AG04450 (cell line): ENCODE measurements around the gene HSD17B1. TPM values are rescaled to one million over a fixed set of nuclear protein-coding genes. Genes with fewer than 3 reads are reported as not detected.
A peak's percentile ranks its signal among the peaks of the same experiment; 100 is the strongest.
"Not testable (repeated sequence)": the region's sequence is repeated elsewhere in the genome, so short reads cannot be mapped to it uniquely, and the experiment has no call there.

ENCODE experiments used
- CTCF ChIA-PET: fragments of 300-600, 350-600 bp; formaldehyde crosslinking; extraction: SDS; loops from one replicate; lab custom pipeline; 2022; ENCODE audit warnings: antibody characterized with exemption, inconsistent platforms; lab: Charles Lee
- POLR2A ChIA-PET: fragments of 350-600 bp; formaldehyde crosslinking; extraction: SDS; loops from one replicate; lab custom pipeline; 2021; ENCODE audit warnings: antibody characterized with exemption, inconsistent platforms; lab: Yijun Ruan, JAX
- DNase-seq: peaks from one replicate; pipeline ENCODE4 v3.0.0-alpha.2; 2011; ENCODE audit warnings: low read depth, low spot score
- H3K27ac ChIP-seq: one replicate; pipeline ENCODE4 v1.5.1; 2012; ENCODE audit warnings: low read depth, low read length, control low read depth
- H3K27me3 ChIP-seq: one replicate; pipeline ENCODE4 v1.6.0; 2012; ENCODE audit warnings: low read length; ENCODE audit not compliant: control insufficient read depth, insufficient read depth
- H3K4me3 ChIP-seq: 2 replicates; pipeline ENCODE4 v1.5.1; 2011; ENCODE audit warnings: mild to moderate bottlenecking, low read depth, low read length, control low read depth
- H3K9me3 ChIP-seq: 2 replicates; pipeline ENCODE4 v1.5.1; 2012; ENCODE audit warnings: low read length; ENCODE audit not compliant: control insufficient read depth, insufficient read depth
- CTCF ChIP-seq: IDR thresholded peaks from 2 replicates; pipeline ENCODE4 v1.5.1; 2011; ENCODE audit warnings: low read depth, low read length, control low read depth, inconsistent platforms
- polyA plus RNA-seq: library from polyadenylated mRNA; depleted of rRNA; stranded (reverse); fragments of >200 nt; gene quantifications from 2 replicates; pipeline ENCODE4 v1.2.3, GENCODE V29; 2011

Gene HSD17B1
- polyA plus RNA-seq, 1 experiment: 0.87 TPM

GRCh38 chr17:42555961-42556617 is 3.4 kb downstream of the HSD17B1 start:
- H3K27me3 ChIP-seq, H3K4me3 ChIP-seq, CTCF ChIA-PET, H3K27ac ChIP-seq, POLR2A ChIA-PET, H3K9me3 ChIP-seq, DNase-seq: not testable (repeated sequence)
- TF ChIP-seq CTCF: 0 out of 2 replicates have a peak, but pooled peaks have one; percentile 12

DNA sequence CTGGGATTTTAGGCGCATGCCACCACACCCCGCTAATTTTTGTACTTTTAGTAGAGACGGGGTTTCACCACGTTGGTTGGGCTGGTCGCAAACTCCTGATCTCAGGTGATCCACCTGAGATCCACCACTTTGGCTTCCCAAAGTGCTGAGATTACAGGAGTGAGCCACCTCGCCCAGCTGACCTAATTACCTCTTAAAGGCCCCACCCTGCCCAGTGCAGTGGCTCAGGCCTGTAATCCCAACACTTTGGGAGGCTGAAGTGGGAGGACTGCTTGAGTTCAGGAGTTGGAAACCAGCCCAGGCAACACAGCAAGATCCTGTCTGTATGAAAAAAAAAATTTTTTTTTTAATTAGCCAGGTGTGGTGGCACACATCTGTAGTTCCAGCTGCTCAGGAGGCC is 6.4 kb downstream of the HSD17B1 start:
- TF ChIP-seq CTCF: no peak
- ChIA-PET POLR2A (no interaction called here), CTCF (interaction anchor here (0.7 kb wide), 1 partner anchor 130 kb away, joined by 3 read pairs; no protein-coding TSS in a partner anchor)
- Histone ChIP-seq H3K4me3 (no peak overlapping the region), H3K9me3 (no peaks in the 10 kb centered on the region; the same call in 1 of the 2 replicates), H3K27me3 (no peaks in the 10 kb centered on the region), H3K27ac (no peak overlapping the region)
- DNase-seq: no peak

DNA sequence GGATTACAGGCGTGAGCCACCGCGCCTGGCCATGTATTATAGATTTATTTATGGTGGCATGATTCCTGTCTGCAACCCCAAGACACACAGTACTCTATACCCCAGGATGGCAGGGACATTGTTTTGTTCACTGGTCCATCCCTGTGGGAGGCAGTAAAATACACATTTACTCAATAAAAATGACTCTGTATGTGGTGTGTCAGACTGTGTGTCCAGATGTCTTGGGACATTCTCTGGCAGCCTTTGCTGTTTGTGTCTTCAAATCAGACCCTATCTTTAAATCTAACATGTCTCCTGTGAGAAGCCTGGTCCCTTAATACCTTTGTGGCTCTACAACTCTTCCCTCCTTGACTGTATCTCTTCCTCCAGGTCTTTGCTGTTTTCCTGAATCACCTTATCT is 7.5 kb downstream of the HSD17B1 start:
- TF ChIP-seq CTCF: no peak
- Histone ChIP-seq H3K9me3 (no peaks in the 10 kb centered on the region; the same call in 1 of the 2 replicates), H3K4me3 (no peak overlapping the region), H3K27me3 (no peaks in the 10 kb centered on the region), H3K27ac (no peak overlapping the region)
- no peak for DNase-seq
- ChIA-PET POLR2A (no interaction called here), CTCF (no interaction called here)

DNA sequence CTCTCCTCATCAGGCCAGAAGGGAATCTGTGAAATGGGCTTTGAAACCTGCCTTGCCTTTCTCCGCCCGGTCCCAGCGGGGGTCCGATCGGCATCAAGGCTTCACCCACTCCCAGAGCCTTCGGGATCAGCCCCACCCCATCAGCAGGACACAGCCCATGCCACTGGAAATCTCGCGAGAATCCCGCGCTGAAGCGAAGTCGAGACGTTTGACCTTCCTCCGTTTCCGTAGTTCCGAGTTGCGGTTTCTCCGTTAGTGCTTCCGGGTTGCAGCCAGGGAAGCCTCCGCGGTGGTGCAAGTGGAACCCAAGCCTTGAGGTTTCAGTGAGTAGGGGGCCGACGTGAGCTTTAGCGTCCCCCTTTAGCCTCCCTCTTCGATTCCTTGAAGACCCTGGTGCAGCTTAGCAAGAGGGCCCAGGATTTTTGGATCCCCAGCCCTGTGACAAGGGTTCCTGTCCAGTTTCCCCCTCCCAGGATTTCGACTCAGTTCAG is 9.2 kb downstream of the HSD17B1 start, which contains the start of gene COASY:
Gene COASY (plus strand): TSS at position 252 of the 491 bp plus-strand sequence. CDS start 475 bp downstream, outside the sequence.
- H3K9me3 ChIP-seq: no peaks in the 10 kb centered on the region; the same call in 1 of the 2 replicates
- H3K27me3 ChIP-seq: no peaks in the 10 kb centered on the region
- POLR2A ChIA-PET: no interaction called here
- peak within 1 kb of the TSS; percentile 88 for H3K27ac ChIP-seq
- DNase-seq: peak; percentile 95
- H3K4me3 ChIP-seq: peak within 1 kb of the TSS; percentile 94
- no peak for TF ChIP-seq CTCF
- CTCF ChIA-PET: interaction anchor here (0.7 kb wide), 1 partner anchor 16 kb away, joined by 3 read pairs; no protein-coding TSS in a partner anchor
